Subcutaneous abdominal adipose tissue (tissue), 5 donors: Measurements from ENCODE around the gene CUBN.

Experiments used
- H3K27ac ChIP-seq: one replicate; pipeline ENCODE4 v1.7.0; 2013; ENCODE audit warnings: low read depth, mild to moderate bottlenecking, inconsistent platforms, low read length, moderate library complexity
- H3K27me3 ChIP-seq, 5 donors: one replicate each; pipeline ENCODE4 v1.7.0; 2013; ENCODE audit warnings: low read length in 5 of 5, inconsistent platforms in 1 of 5; ENCODE audit not compliant: control insufficient read depth in 5 of 5, insufficient read depth in 4 of 5
- H3K36me3 ChIP-seq, 5 donors: one replicate each; pipeline ENCODE4 v1.7.0; 2013; ENCODE audit warnings: low read length in 5 of 5; ENCODE audit not compliant: control insufficient read depth in 5 of 5, insufficient read depth in 5 of 5
- H3K4me1 ChIP-seq, 5 donors: one replicate each; pipeline ENCODE4 v1.7.0; 2013; ENCODE audit warnings: low read length in 5 of 5, mild to moderate bottlenecking in 3 of 5, moderate library complexity in 1 of 5; ENCODE audit not compliant: control insufficient read depth in 5 of 5, insufficient read depth in 5 of 5
- H3K4me3 ChIP-seq, 5 donors: one replicate each; pipeline ENCODE4 v1.7.0; 2013; ENCODE audit warnings: low read length in 5 of 5, low read depth in 1 of 5
- H3K9ac ChIP-seq, 5 donors: one replicate each; pipeline ENCODE4 v1.7.0; 2013; ENCODE audit warnings: low read length in 5 of 5, mild to moderate bottlenecking in 4 of 5, moderate library complexity in 3 of 5
- H3K9me3 ChIP-seq, 5 donors: one replicate each; pipeline ENCODE4 v1.7.0; 2013; ENCODE audit warnings: low read length in 5 of 5; ENCODE audit not compliant: control insufficient read depth in 5 of 5
- donor health status: healthy.
- donor health status: healthy.
- donor health status: healthy.
- donor health status: healthy.
- donor health status: healthy.

The CUBN gene

GRCh38 chr10:17001297-17001744, 128.3 kb downstream of the CUBN start:
- H3K36me3 ChIP-seq, result no peaks in the 10 kb centered on the region
- H3K4me3 ChIP-seq, result no peak overlapping the region
- H3K27me3 ChIP-seq, result no peaks in the 10 kb centered on the region
- H3K9me3 ChIP-seq, result peaks cover 0 to 3% (median 0%) of the 10 kb centered on the region in 5 donors
- H3K4me1 ChIP-seq, result peaks cover 8 to 50% (median 38%) of the 10 kb centered on the region in 5 donors
- H3K27ac ChIP-seq, result peak overlapping the region; percentile 96
- H3K9ac ChIP-seq, result peak overlapping the region in 1 of 5 donors; percentile 73

- H3K4me1 ChIP-seq, result peaks cover 8 to 59% (median 46%) of the 10 kb centered on the region in 5 donors
- H3K36me3 ChIP-seq, result no peaks in the 10 kb centered on the region
- peaks cover 0 to 3% (median 0%) of the 10 kb centered on the region in 5 donors for H3K9me3 ChIP-seq
- no peak overlapping the region for H3K4me3 ChIP-seq
- peak overlapping the region; percentile 81 for H3K27ac ChIP-seq
- H3K9ac ChIP-seq, result peak overlapping the region in 3 of 5 donors; percentile 11 to 56 (median 29)
- no peaks in the 10 kb centered on the region for H3K27me3 ChIP-seq
These were observed 129.8 kb downstream of the CUBN start for GRCh38 chr10:16999665-17000451.

GRCh38 chr10:16996530-16996964, 133.1 kb downstream of the CUBN start:
- H3K9ac ChIP-seq, result no peak overlapping the region
- H3K27ac ChIP-seq, result peak overlapping the region; percentile 45
- H3K36me3 ChIP-seq, result no peaks in the 10 kb centered on the region
- no peaks in the 10 kb centered on the region for H3K27me3 ChIP-seq
- no peak overlapping the region for H3K4me3 ChIP-seq
- peaks cover 0 to 39% (median 30%) of the 10 kb centered on the region in 5 donors for H3K4me1 ChIP-seq
- peaks cover 0 to 3% (median 0%) of the 10 kb centered on the region in 5 donors for H3K9me3 ChIP-seq

- Histone ChIP-seq H3K4me1 (peaks cover 0 to 37% (median 25%) of the 10 kb centered on the region in 5 donors), H3K36me3 (no peaks in the 10 kb centered on the region), H3K27me3 (no peaks in the 10 kb centered on the region), H3K4me3 (peak overlapping the region in 1 of 5 donors; percentile 6), H3K27ac (peak overlapping the region; percentile 45), H3K9me3 (peaks cover 0 to 2% (median 0%) of the 10 kb centered on the region in 5 donors), H3K9ac (no peak overlapping the region)
These were observed 133.6 kb downstream of the CUBN start for GRCh38 chr10:16995867-16996529.

- Histone ChIP-seq H3K27ac (peak overlapping the region; percentile 41), H3K27me3 (no peaks in the 10 kb centered on the region), H3K4me1 (peaks cover 0 to 26% (median 15%) of the 10 kb centered on the region in 5 donors), H3K9ac (no peak overlapping the region), H3K9me3 (no peaks in the 10 kb centered on the region), H3K4me3 (peak overlapping the region in 1 of 5 donors; percentile 57), H3K36me3 (no peaks in the 10 kb centered on the region)
These were observed 136.4 kb downstream of the CUBN start for GRCh38 chr10:16993186-16993585.

GRCh38 chr10:16992611-16993119, 136.9 kb downstream of the CUBN start:
- H3K27me3 ChIP-seq, result no peaks in the 10 kb centered on the region
- H3K4me3 ChIP-seq, result peak overlapping the region in 3 of 5 donors; percentile 22 to 57 (median 31)
- H3K4me1 ChIP-seq, result peaks cover 0 to 22% (median 15%) of the 10 kb centered on the region in 5 donors
- H3K9ac ChIP-seq, result peak overlapping the region in 1 of 5 donors; percentile 52
- peak overlapping the region; percentile 41 for H3K27ac ChIP-seq
- no peaks in the 10 kb centered on the region for H3K36me3 ChIP-seq
- H3K9me3 ChIP-seq, result no peaks in the 10 kb centered on the region

- peaks cover 0 to 30% (median 18%) of the 10 kb centered on the region in 5 donors for H3K4me1 ChIP-seq
- H3K9ac ChIP-seq, result no peak overlapping the region
- H3K27ac ChIP-seq, result no peak overlapping the region
- no peaks in the 10 kb centered on the region for H3K36me3 ChIP-seq
- no peaks in the 10 kb centered on the region for H3K9me3 ChIP-seq
- H3K27me3 ChIP-seq, result no peaks in the 10 kb centered on the region
- H3K4me3 ChIP-seq, result no peak overlapping the region
These were observed 138.6 kb downstream of the CUBN start for GRCh38 chr10:16991011-16991410.

- Histone ChIP-seq H3K9me3 (no peaks in the 10 kb centered on the region), H3K27ac (no peak overlapping the region), H3K27me3 (no peaks in the 10 kb centered on the region)
These were observed 139.8 kb downstream of the CUBN start for GRCh38 chr10:16989826-16990293.

GRCh38 chr10:16988900-16989299, 140.7 kb downstream of the CUBN start:
- no peak overlapping the region for H3K9ac ChIP-seq
- H3K36me3 ChIP-seq, result no peaks in the 10 kb centered on the region
- no peak overlapping the region for H3K27ac ChIP-seq
- H3K4me3 ChIP-seq, result no peak overlapping the region
- H3K27me3 ChIP-seq, result no peaks in the 10 kb centered on the region
- H3K9me3 ChIP-seq, result no peaks in the 10 kb centered on the region
- peaks cover 0 to 18% (median 12%) of the 10 kb centered on the region in 5 donors for H3K4me1 ChIP-seq

More at GRCh38 chr10:16989826-16990293, 139.8 kb downstream of the CUBN start:
- no peaks in the 10 kb centered on the region for H3K36me3 ChIP-seq
- H3K4me1 ChIP-seq, result peaks cover 0 to 19% (median 12%) of the 10 kb centered on the region in 5 donors
- H3K4me3 ChIP-seq, result no peak overlapping the region
- H3K9ac ChIP-seq, result no peak overlapping the region
